ENCODE results near the gene CMTM7. TPM values are rescaled to one million over a fixed set of nuclear protein-coding genes. Genes with fewer than 3 reads are reported as not detected.

Gene CMTM7
- total and polyA plus RNA-seq, 2 of the 8 experiments (the other 6 are each of a cell fraction or from before 2014, with no cell fraction given) = 33.3 to 65.8 TPM

DNA sequence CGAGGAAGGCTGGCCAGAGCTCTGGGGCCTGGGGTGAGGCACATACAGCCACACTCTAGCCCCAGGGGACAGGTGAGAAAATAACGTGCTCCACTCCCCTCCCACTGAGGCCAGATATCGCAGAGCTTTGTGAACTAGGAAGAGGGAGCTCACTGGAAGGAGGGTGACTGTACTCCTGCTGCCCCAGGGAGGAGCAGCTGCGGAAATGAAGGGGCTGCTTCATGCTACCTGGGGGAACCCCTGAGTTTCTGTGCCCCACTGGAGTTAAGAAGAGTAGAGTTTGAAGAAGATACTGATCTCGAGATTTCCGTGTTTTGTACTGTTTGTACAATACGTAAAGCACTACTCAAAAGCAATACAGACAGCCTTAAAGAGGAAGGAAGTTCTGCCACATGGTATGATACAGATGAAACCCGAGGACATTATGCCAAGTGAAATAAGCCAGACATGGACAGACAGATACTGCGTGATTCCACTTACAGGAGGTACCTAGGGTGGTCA is 66.4 kb downstream of the CMTM7 start (continued):
- TF ChIP-seq SIN3A (conservative IDR thresholded peaks at IDR 0.05 in 1 of 2, IDR thresholded peaks at IDR 0.05 in 1 of 2; ENCODE audit: low read depth in 1 of 2, low read length in 2 of 2) (no peak), PHF8 (conservative IDR thresholded peaks at IDR 0.05; ENCODE audit: low read depth, low read length) (no peak), EP300 (IDR thresholded peaks at IDR 0.05; ENCODE audit: borderline replicate concordance in 1 of 2, low read depth in 2 of 2, low read length in 2 of 2) (no peak), SIX5 (IDR thresholded peaks at IDR 0.05; ENCODE audit: low read depth, low read length) (no peak)
